AG10803 (cell line): ENCODE results near the gene TCERG1L.

ENCODE experiments used
- DNase-seq: peaks from one replicate; pipeline ENCODE4 v3.0.0; 2010; ENCODE audit warnings: low read depth
- H3K4me3 ChIP-seq: 2 replicates; pipeline ENCODE4 v1.5.1; 2011; ENCODE audit warnings: mild to moderate bottlenecking, low read length, control low read depth
- CTCF ChIP-seq: conservative IDR thresholded peaks from 2 replicates; pipeline ENCODE4 v1.5.1; 2011; ENCODE audit warnings: mild to moderate bottlenecking, low read length, control low read depth, inconsistent platforms

Gene TCERG1L

GRCh38 chr10:131150126-131150525 is 161.4 kb downstream of the TCERG1L start:
- DNase-seq, result no peak
- TF ChIP-seq CTCF, result no peak
- no peak overlapping the region for H3K4me3 ChIP-seq

GRCh38 chr10:131149586-131149985 is 161.9 kb downstream of the TCERG1L start:
- no peak overlapping the region for H3K4me3 ChIP-seq
- DNase-seq, result no peak
- no peak for TF ChIP-seq CTCF

GRCh38 chr10:131149111-131149510 is 162.4 kb downstream of the TCERG1L start:
- TF ChIP-seq CTCF, result no peak
- no peak overlapping the region for H3K4me3 ChIP-seq
- no peak for DNase-seq

GRCh38 chr10:131148270-131148669 is 163.3 kb downstream of the TCERG1L start:
- no peak overlapping the region for H3K4me3 ChIP-seq
- no peak for DNase-seq
- no peak for TF ChIP-seq CTCF

GRCh38 chr10:131147301-131147975 is 164.1 kb downstream of the TCERG1L start:
- H3K4me3 ChIP-seq, result no peak overlapping the region
- no peak for DNase-seq
- TF ChIP-seq CTCF, result no peak

GRCh38 chr10:131146790-131147189 is 164.7 kb downstream of the TCERG1L start:
- no peak for DNase-seq
- no peak for TF ChIP-seq CTCF
- no peak overlapping the region for H3K4me3 ChIP-seq

GRCh38 chr10:131145756-131146155 is 165.8 kb downstream of the TCERG1L start:
- TF ChIP-seq CTCF, result no peak
- no peak overlapping the region for H3K4me3 ChIP-seq
- DNase-seq, result no peak
